Gastrocnemius medialis (tissue), 4 donors: ENCODE measurements around the gene GALNT9. TPM values are rescaled to one million over a fixed set of nuclear protein-coding genes. Genes with fewer than 3 reads are reported as not detected.
"Not testable (repeated sequence)": the region's sequence is repeated elsewhere in the genome, so short reads cannot be mapped to it uniquely, and the experiment has no call there.

ENCODE experiments used
- ATAC-seq, 2 donors: fragments of 150-250 bp; one replicate each; pipeline ENCODE4 v1.9.1; 2016
- DNase-seq, 2 donors: peaks; one replicate each; pipeline ENCODE4 v3.0.0-alpha.2; 2019
- H3K27ac ChIP-seq, 4 donors: fragments of 200-600 bp; sonication (generic); 1 replicate in 1 of 4; 2 replicates in 3 of 4; pipeline ENCODE4 v1.5.1; 2016 to 2018; ENCODE audit warnings: mild to moderate bottlenecking in 2 of 4, moderate library complexity in 1 of 4
- H3K27me3 ChIP-seq, 3 donors: fragments of 200-600 bp; sonication (generic) in 2 of 3; 1 replicate in 1 of 3; 2 replicates in 2 of 3; pipeline versions ENCODE4 v1.5.1 to v1.6.0; 2016 to 2019; ENCODE audit warnings: mild to moderate bottlenecking in 1 of 3, moderate library complexity in 1 of 3
- H3K36me3 ChIP-seq, 2 donors: fragments of 200-600 bp; sonication (generic) in 1 of 2; one replicate each; pipeline ENCODE4 v1.5.1; 2017 to 2018
- H3K4me1 ChIP-seq, 2 donors: fragments of 200-600 bp; sonication (generic) in 1 of 2; one replicate each; pipeline ENCODE4 v1.5.1; 2016 to 2017; ENCODE audit warnings: mild to moderate bottlenecking in 2 of 2
- H3K4me3 ChIP-seq, 4 donors: fragments of 200-600 bp; sonication (generic) in 3 of 4; 1 replicate in 1 of 4; 2 replicates in 3 of 4; pipeline ENCODE4 v1.5.1; 2016 to 2019; ENCODE audit warnings: mild to moderate bottlenecking in 2 of 4
- H3K9me3 ChIP-seq, 3 donors: fragments of 200-600 bp; sonication (generic) in 2 of 3; 1 replicate in 1 of 3; 2 replicates in 2 of 3; pipeline ENCODE4 v1.5.1; 2016 to 2019
- CTCF ChIP-seq, 5 experiments: fragments of 450-650 bp in 3 of 5; fragments of 200-600 bp in 2 of 5; sonication (generic) in 2 of 5; IDR thresholded peaks in 4 of 5; conservative IDR thresholded peaks in 1 of 5; 1 replicate in 4 of 5; 2 replicates in 1 of 5; pipeline ENCODE4 v1.5.1; 2016 to 2019; ENCODE audit warnings: antibody characterized with exemption in 5 of 5, mild to moderate bottlenecking in 3 of 5, moderate library complexity in 3 of 5
- POLR2A ChIP-seq, 2 donors: fragments of 450-650 bp; IDR thresholded peaks; one replicate each; pipeline ENCODE4 v1.6.1; 2017; ENCODE audit warnings: antibody characterized with exemption in 2 of 2, mild to moderate bottlenecking in 2 of 2, moderate library complexity in 2 of 2
- in situ Hi-C, 4 donors: fragments of 200-750 bp; cut with MboI; loops; one replicate each; pipeline versions ENCODE4 v1.15.0 to v1.8.0; 2017; ENCODE audit warnings: low sequenced_read_pairs in 4 of 4
- intact Hi-C: fragments of 100-400 bp; cut with DNase I; formaldehyde crosslinking; loops from one replicate; pipeline ENCODE4 v1.15.1; 2023; ENCODE audit warnings: low total_unique reads
- total RNA-seq, 4 donors: library from RNA; depleted of rRNA; stranded (reverse); fragments of >200 nt; gene quantifications; one replicate each; pipeline versions ENCODE4 v1.1.0 to v1.2.3, GENCODE V29; 2016

Gene GALNT9
- total RNA-seq, 4 donors from 2014 or later: not detected

- Histone ChIP-seq H3K27ac (no peak overlapping the region), H3K4me1 (no peaks in the 10 kb centered on the region), H3K27me3 (peaks cover 0 to 2% (median 0%) of the 10 kb centered on the region in 3 donors), H3K4me3 (no peak overlapping the region), H3K36me3 (no peaks in the 10 kb centered on the region), H3K9me3 (no peaks in the 10 kb centered on the region)
- TF ChIP-seq CTCF (IDR thresholded peaks at IDR 0.05 in 4 of 5, conservative IDR thresholded peaks at IDR 0.05 in 1 of 5) (no peak), POLR2A (IDR thresholded peaks at IDR 0.05) (no peak)
- DNase-seq (no peak), ATAC-seq (no peak)
- in situ Hi-C loops: no loop called here
- intact Hi-C loops: no loop called here
These were observed 85.6 kb downstream of the GALNT9 start for GRCh38 chr12:132243596-132244310.

GRCh38 chr12:132243171-132243570 is 86.2 kb downstream of the GALNT9 start:
- H3K9me3 ChIP-seq, H3K36me3 ChIP-seq, H3K4me3 ChIP-seq, DNase-seq, H3K4me1 ChIP-seq, in situ Hi-C loops, H3K27me3 ChIP-seq, H3K27ac ChIP-seq, ATAC-seq, intact Hi-C loops: not testable (repeated sequence)

GRCh38 chr12:132240669-132241007 is 88.8 kb downstream of the GALNT9 start:
- H3K4me1 ChIP-seq, H3K27me3 ChIP-seq, H3K27ac ChIP-seq, DNase-seq, intact Hi-C loops, H3K4me3 ChIP-seq, H3K36me3 ChIP-seq, in situ Hi-C loops, H3K9me3 ChIP-seq, ATAC-seq: not testable (repeated sequence)

- ATAC-seq (no peak), DNase-seq (no peak)
- Histone ChIP-seq H3K9me3 (no peaks in the 10 kb centered on the region), H3K4me1 (no peaks in the 10 kb centered on the region), H3K27ac (no peak overlapping the region), H3K36me3 (no peaks in the 10 kb centered on the region), H3K27me3 (peaks cover 0 to 5% (median 0%) of the 10 kb centered on the region in 3 donors), H3K4me3 (no peak overlapping the region)
- in situ Hi-C loops (no loop called here), intact Hi-C loops (no loop called here)
- TF ChIP-seq POLR2A (IDR thresholded peaks at IDR 0.05) (no peak), CTCF (IDR thresholded peaks at IDR 0.05 in 4 of 5, conservative IDR thresholded peaks at IDR 0.05 in 1 of 5) (no peak)
These were observed 89.4 kb downstream of the GALNT9 start for GRCh38 chr12:132239796-132240668.

- ATAC-seq: no peak
- H3K4me3 ChIP-seq: no peak overlapping the region
These were observed 90.0 kb downstream of the GALNT9 start for GRCh38 chr12:132239392-132239791.

More at GRCh38 chr12:132239392-132239791, 90.0 kb downstream of the GALNT9 start:
- H3K27ac ChIP-seq: no peak overlapping the region
- intact Hi-C loops: no loop called here
- no peaks in the 10 kb centered on the region for H3K36me3 ChIP-seq
- H3K9me3 ChIP-seq: no peaks in the 10 kb centered on the region
- peaks cover 0 to 5% (median 0%) of the 10 kb centered on the region in 3 donors for H3K27me3 ChIP-seq
- DNase-seq: no peak
- in situ Hi-C loops: no loop called here
- H3K4me1 ChIP-seq: no peaks in the 10 kb centered on the region
- TF ChIP-seq CTCF (IDR thresholded peaks at IDR 0.05 in 4 of 5, conservative IDR thresholded peaks at IDR 0.05 in 1 of 5) (no peak), POLR2A (IDR thresholded peaks at IDR 0.05) (no peak)
